ENCODE measurements around the gene ENTPD8. TPM values are rescaled to one million over a fixed set of nuclear protein-coding genes. Genes with fewer than 3 reads are reported as not detected.

Gene ENTPD8
- total and polyA plus RNA-seq, 2 of the 13 experiments (the other 11 are each of a cell fraction or from before 2014, with no cell fraction given): 0.26 to 0.44 TPM

DNA sequence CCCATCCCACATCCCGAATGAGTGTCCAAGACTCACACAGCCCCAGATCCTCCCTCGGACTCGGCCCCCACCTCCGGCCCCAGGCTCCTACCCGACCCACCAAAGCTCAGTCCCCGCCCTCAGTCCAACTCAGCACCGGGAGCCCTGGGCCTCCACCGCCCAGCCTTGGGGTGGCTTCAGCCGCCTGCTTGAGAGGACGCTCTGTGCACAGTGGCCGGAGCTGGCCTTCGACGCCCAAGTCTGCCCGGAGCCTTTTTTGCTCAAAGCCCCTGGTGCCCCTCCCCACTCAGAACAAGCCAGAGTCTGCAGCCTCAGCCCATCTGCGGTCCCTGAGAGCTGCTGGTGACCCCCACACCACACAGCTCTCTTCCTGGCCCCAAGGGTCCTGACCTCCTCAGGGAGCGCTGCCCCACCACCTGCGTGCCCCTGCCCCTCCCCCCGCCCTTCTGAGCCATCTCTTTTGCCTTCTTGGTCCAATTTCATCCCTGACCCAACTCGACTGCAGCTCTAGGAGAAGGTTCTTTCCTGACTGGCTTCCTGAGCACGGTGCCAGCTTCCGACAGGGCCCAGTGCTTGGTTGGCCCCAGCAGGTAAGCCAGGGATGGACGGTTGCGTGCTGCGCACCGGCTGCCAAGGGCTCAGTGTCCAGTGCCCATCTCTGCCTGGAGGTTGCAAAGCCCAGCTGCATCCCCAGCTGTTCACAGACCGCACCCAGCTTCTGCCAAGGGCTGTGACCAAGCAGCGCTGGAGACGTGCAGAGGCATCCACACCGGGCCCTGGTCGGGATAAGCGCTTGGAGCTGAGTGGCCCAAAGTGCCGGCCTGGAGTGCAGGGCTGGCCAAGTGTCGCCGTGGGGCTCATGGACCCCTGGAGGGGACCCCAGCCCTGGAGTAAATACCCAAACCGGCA lies 45.6 kb upstream of the ENTPD8 start:
- Histone ChIP-seq H3K27ac (ENCODE audit: extremely low read length, insufficient read depth, low read length) (no peak overlapping the region), H3K9me3 (ENCODE audit: low read length) (no peaks in the 10 kb centered on the region), H3K27me3 (ENCODE audit: control insufficient read depth in 1 of 2, insufficient read depth in 2 of 2, low read length in 2 of 2) (peaks cover 10 to 51% of the 10 kb centered on the region in 2 experiments), H3K9ac (ENCODE audit: insufficient read depth, low read depth, low read length) (no peak overlapping the region), H3K79me2 (ENCODE audit: insufficient read depth, low read length) (no peaks in the 10 kb centered on the region), H3K4me1 (ENCODE audit: insufficient read depth, low read length) (peaks cover 36% of the 10 kb centered on the region), H3K4me2 (ENCODE audit: low read depth, low read length) (no peak overlapping the region), H2AFZ (ENCODE audit: low read length) (no peak overlapping the region), H3K4me3 (replicated peaks in 1 of 3; ENCODE audit: insufficient read depth in 1 of 3, low read depth in 2 of 3, low read length in 3 of 3) (no peak overlapping the region), H4K20me1 (ENCODE audit: insufficient read depth, low read length) (no peaks in the 10 kb centered on the region), H3K36me3 (replicated peaks in 1 of 2; ENCODE audit: control insufficient read depth in 1 of 2, insufficient read depth in 2 of 2, low read length in 2 of 2) (no peaks in the 10 kb centered on the region)
- in situ Hi-C loops (cut with HindIII; ENCODE audit: extremely low pct_ligation_motif_present, low pct_unique_long_range_greater_than_20kb): no loop called here
- no TSS peak for BruUV-seq (replicated peaks)
- CTCF ChIA-PET (ENCODE audit: low intra/inter-chr PET ratio, low total read pairs): no interaction called here
- intact Hi-C loops (cut with micrococcal nuclease; ENCODE audit: unreplicated experiment): no loop called here
- FAIRE-seq (no peak), ATAC-seq (peak; percentile 16; the same call in 1 of the 3 replicates), DNase-seq (ENCODE audit: low spot score) (no peak)
- WGBS (ENCODE audit: low lambda C conversion rate): 29% methylated on average over 17 of the region's 35 CpGs
- no peak for TF ChIP-seq ZNF383 (CRISPR knock-in tag; IDR thresholded peaks at IDR 0.05; ENCODE audit: borderline replicate concordance)
- POLR2A ChIA-PET: no interaction called here

DNA sequence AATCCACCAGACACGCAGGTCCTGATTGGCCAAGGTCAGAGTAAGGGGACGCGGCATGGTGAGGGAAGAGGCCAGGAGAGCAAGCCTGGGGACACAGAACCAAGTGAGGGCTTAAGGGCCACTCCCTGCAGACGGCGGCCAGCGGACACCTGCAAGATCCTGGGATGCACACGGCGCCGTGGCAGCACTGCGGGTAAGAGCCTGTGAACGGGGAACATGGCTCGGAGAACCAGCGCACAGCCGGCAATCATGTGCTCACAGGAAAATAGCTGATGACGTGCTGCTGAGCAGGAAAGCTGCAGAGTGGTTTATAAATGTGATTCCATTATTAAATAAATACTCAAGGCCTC lies 45.0 kb upstream of the ENTPD8 start:
- TF ChIP-seq CENPT (CRISPR knock-in tag; IDR thresholded peaks at IDR 0.05; ENCODE audit: low read depth) (no peak), ZNF33B (CRISPR knock-in tag; IDR thresholded peaks at IDR 0.05) (no peak), PHF8 (CRISPR knock-in tag; IDR thresholded peaks at IDR 0.05) (no peak)
- TF ChIP-seq, protein P1, sequence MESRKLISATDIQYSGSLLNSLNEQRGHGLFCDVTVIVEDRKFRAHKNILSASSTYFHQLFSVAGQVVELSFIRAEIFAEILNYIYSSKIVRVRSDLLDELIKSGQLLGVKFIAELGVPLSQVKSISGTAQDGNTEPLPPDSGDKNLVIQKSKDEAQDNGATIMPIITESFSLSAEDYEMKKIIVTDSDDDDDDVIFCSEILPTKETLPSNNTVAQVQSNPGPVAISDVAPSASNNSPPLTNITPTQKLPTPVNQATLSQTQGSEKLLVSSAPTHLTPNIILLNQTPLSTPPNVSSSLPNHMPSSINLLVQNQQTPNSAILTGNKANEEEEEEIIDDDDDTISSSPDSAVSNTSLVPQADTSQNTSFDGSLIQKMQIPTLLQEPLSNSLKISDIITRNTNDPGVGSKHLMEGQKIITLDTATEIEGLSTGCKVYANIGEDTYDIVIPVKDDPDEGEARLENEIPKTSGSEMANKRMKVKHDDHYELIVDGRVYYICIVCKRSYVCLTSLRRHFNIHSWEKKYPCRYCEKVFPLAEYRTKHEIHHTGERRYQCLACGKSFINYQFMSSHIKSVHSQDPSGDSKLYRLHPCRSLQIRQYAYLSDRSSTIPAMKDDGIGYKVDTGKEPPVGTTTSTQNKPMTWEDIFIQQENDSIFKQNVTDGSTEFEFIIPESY (CRISPR knock-in tag; IDR thresholded peaks at IDR 0.05): 0 out of 2 replicates have a peak, but pooled peaks have one; percentile 19
- TF ChIP-seq, protein P2, sequence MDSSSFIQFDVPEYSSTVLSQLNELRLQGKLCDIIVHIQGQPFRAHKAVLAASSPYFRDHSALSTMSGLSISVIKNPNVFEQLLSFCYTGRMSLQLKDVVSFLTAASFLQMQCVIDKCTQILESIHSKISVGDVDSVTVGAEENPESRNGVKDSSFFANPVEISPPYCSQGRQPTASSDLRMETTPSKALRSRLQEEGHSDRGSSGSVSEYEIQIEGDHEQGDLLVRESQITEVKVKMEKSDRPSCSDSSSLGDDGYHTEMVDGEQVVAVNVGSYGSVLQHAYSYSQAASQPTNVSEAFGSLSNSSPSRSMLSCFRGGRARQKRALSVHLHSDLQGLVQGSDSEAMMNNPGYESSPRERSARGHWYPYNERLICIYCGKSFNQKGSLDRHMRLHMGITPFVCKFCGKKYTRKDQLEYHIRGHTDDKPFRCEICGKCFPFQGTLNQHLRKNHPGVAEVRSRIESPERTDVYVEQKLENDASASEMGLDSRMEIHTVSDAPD (CRISPR knock-in tag; IDR thresholded peaks at IDR 0.05): no peak
- TF ChIP-seq, protein P3, sequence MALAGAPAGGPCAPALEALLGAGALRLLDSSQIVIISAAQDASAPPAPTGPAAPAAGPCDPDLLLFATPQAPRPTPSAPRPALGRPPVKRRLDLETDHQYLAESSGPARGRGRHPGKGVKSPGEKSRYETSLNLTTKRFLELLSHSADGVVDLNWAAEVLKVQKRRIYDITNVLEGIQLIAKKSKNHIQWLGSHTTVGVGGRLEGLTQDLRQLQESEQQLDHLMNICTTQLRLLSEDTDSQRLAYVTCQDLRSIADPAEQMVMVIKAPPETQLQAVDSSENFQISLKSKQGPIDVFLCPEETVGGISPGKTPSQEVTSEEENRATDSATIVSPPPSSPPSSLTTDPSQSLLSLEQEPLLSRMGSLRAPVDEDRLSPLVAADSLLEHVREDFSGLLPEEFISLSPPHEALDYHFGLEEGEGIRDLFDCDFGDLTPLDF (CRISPR knock-in tag; IDR thresholded peaks at IDR 0.05): no peak
- no peaks in the 10 kb centered on the region for H4K20me1 ChIP-seq (ENCODE audit: insufficient read depth, low read length)
- no peak for FAIRE-seq
- H3K9ac ChIP-seq (ENCODE audit: insufficient read depth, low read depth, low read length): no peak overlapping the region
- no peaks in the 10 kb centered on the region for H3K36me3 ChIP-seq (replicated peaks in 1 of 2; ENCODE audit: control insufficient read depth in 1 of 2, insufficient read depth in 2 of 2, low read length in 2 of 2)
- WGBS (ENCODE audit: low lambda C conversion rate): 75% methylated on average over 15 of the region's 15 CpGs
- H3K9me3 ChIP-seq (ENCODE audit: low read length): no peaks in the 10 kb centered on the region
- ChIA-PET POLR2A (no interaction called here), CTCF (ENCODE audit: low intra/inter-chr PET ratio, low total read pairs) (no interaction called here)
- H3K4me3 ChIP-seq (replicated peaks in 1 of 3; ENCODE audit: insufficient read depth in 1 of 3, low read depth in 2 of 3, low read length in 3 of 3): no peak overlapping the region
- no TSS peak for BruUV-seq (replicated peaks)
- H3K4me2 ChIP-seq (ENCODE audit: low read depth, low read length): no peak overlapping the region
- no peak for DNase-seq (ENCODE audit: low spot score)
- intact Hi-C loops (cut with micrococcal nuclease; ENCODE audit: unreplicated experiment) (no loop called here), in situ Hi-C loops (cut with HindIII; ENCODE audit: extremely low pct_ligation_motif_present, low pct_unique_long_range_greater_than_20kb) (no loop called here)
- no peaks in the 10 kb centered on the region for H3K79me2 ChIP-seq (ENCODE audit: insufficient read depth, low read length)
- peaks cover 36% of the 10 kb centered on the region for H3K4me1 ChIP-seq (ENCODE audit: insufficient read depth, low read length)
- no peak overlapping the region for H3K27ac ChIP-seq (ENCODE audit: extremely low read length, insufficient read depth, low read length)
- H3K27me3 ChIP-seq (ENCODE audit: control insufficient read depth in 1 of 2, insufficient read depth in 2 of 2, low read length in 2 of 2): peaks cover 10 to 51% of the 10 kb centered on the region in 2 experiments
- no peak overlapping the region for H2AFZ ChIP-seq (ENCODE audit: low read length)
- ATAC-seq: no peak
